Measurements from ENCODE around the gene IL1F10. TPM values are rescaled to one million over a fixed set of nuclear protein-coding genes. Genes with fewer than 3 reads are reported as not detected.

The IL1F10 gene
- total RNA-seq, 1 experiment from 2014 or later: not detected

GRCh38 chr2:113079131-113079530 lies 11.4 kb downstream of the IL1F10 start:
- Histone ChIP-seq H3T11ph (ENCODE audit: low read length) (no peak overlapping the region), H3K79me2 (ENCODE audit: insufficient read depth, low read length) (no peaks in the 10 kb centered on the region), H2BK20ac (ENCODE audit: low read depth, low read length, poor library complexity, severe bottlenecking) (no peak overlapping the region), H3K9ac (ENCODE audit: extremely low read depth, insufficient read length, low read length) (no peak overlapping the region), H4K5ac (ENCODE audit: insufficient read length, low read depth, low read length) (no peak overlapping the region), H3K56ac (ENCODE audit: insufficient read length, low read depth, low read length) (no peak overlapping the region), H4K8ac (replicated peaks; ENCODE audit: insufficient read length, low read depth, low read length) (no peak overlapping the region), H4K91ac (ENCODE audit: insufficient read length, low read depth, low read length) (no peak overlapping the region), H3K4me2 (ENCODE audit: insufficient read depth, insufficient read length, low read length) (no peak overlapping the region), H3K27me3 (ENCODE audit: insufficient read depth, low read length) (no peaks in the 10 kb centered on the region), H2BK12ac (ENCODE audit: insufficient read length, low read depth, low read length) (no peak overlapping the region), H2BK5ac (ENCODE audit: insufficient read length, low read length) (no peak overlapping the region), H3K23ac (ENCODE audit: insufficient read length, low read depth, low read length) (no peak overlapping the region), H3K27ac (ENCODE audit: insufficient read length, low read depth, low read length) (no peak overlapping the region), H3K18ac (ENCODE audit: insufficient read length, low read depth, low read length) (no peak overlapping the region), H4K20me1 (ENCODE audit: control insufficient read depth, insufficient read depth, insufficient read length) (no peaks in the 10 kb centered on the region), H2AFZ (ENCODE audit: low read length) (no peak overlapping the region), H2AK5ac (ENCODE audit: insufficient read length, low read length) (no peak overlapping the region), H2BK15ac (ENCODE audit: low read depth, low read length) (no peak overlapping the region), H3K4me1 (ENCODE audit: insufficient read depth, low read length) (no peaks in the 10 kb centered on the region), H2BK120ac (ENCODE audit: low read depth, low read length, poor library complexity, severe bottlenecking) (no peak overlapping the region), H3K79me1 (ENCODE audit: insufficient read depth, low read depth, low read length, poor library complexity, severe bottlenecking) (no peaks in the 10 kb centered on the region), H3K23me2 (ENCODE audit: insufficient read length, low read depth, low read length, poor library complexity, severe bottlenecking) (no peaks in the 10 kb centered on the region), H3K4ac (ENCODE audit: low read depth, low read length) (no peak overlapping the region), H3K14ac (ENCODE audit: insufficient read depth, low read length) (no peak overlapping the region), H3K9me3 (ENCODE audit: control insufficient read depth, low read depth, low read length) (no peaks in the 10 kb centered on the region)
- no peak for TF ChIP-seq CTCF (conservative IDR thresholded peaks at IDR 0.05)
- no CpG with 5 or more reads among the region's 4 CpGs for WGBS (ENCODE audit: extremely low coverage, insufficient read length, low lambda C conversion rate)
- H3K4me3 Mint-ChIP-seq: no peak overlapping the region
- DNase-seq: no peak
- no peaks in the 10 kb centered on the region for H3K36me3 Mint-ChIP-seq (ENCODE audit: insufficient read depth in 1 of 3, low read depth in 3 of 3)
- H3K27ac Mint-ChIP-seq: no peak overlapping the region
- H3K4me1 Mint-ChIP-seq: peaks cover 5 to 6% of the 10 kb centered on the region in 2 experiments
- peaks cover 0 to 3% of the 10 kb centered on the region in 2 experiments; a peak in 1 of 5 replicates for H3K9me3 Mint-ChIP-seq
- peaks cover 48% of the 10 kb centered on the region for H3K27me3 Mint-ChIP-seq (ENCODE audit: low read depth)
